B cell (primary cell): ENCODE results near the gene ACAP2. TPM values are rescaled to one million over a fixed set of nuclear protein-coding genes. Genes with fewer than 3 reads are reported as not detected.
"Not testable (repeated sequence)": the region's sequence is repeated elsewhere in the genome, so short reads cannot be mapped to it uniquely, and the experiment has no call there.

Experiments used
- ATAC-seq: fragments of 200-7000 bp; cut with Tn5 transposase; one replicate; pipeline ENCODE4 v1.10.0; 2021; ENCODE audit warnings: low read depth, mild to moderate bottlenecking, moderate number of reproducible peaks, moderate library complexity
- CTCF ChIA-PET: fragments of 350-600 bp; sonication (Branson Sonifier 250); formaldehyde crosslinking; loops from one replicate; lab custom pipeline; 2021; ENCODE audit warnings: antibody characterized with exemption, inconsistent platforms; lab: Charles Lee
- POLR2A ChIA-PET: fragments of 350-600 bp; sonication (Branson Sonifier 250); formaldehyde crosslinking; loops from one replicate; lab custom pipeline; 2021; ENCODE audit warnings: antibody characterized with exemption; lab: Charles Lee
- DNase-seq: peaks from one replicate; pipeline ENCODE4 v3.0.0; 2013
- H2AFZ ChIP-seq: 2 replicates; pipeline ENCODE4 v1.6.1; 2012; ENCODE audit warnings: mild to moderate bottlenecking, low read depth, low read length; ENCODE audit not compliant: insufficient read depth, poor library complexity, severe bottlenecking
- H3K27ac ChIP-seq, 2 donors: 1 replicate in 1 of 2; 2 replicates in 1 of 2; pipeline ENCODE4 v1.5.1; 2012 to 2013; ENCODE audit warnings: low read length in 2 of 2, mild to moderate bottlenecking in 2 of 2, moderate library complexity in 1 of 2
- H3K27me3 ChIP-seq, 4 experiments: fragments of 200-600 bp in 1 of 4; sonication (generic) in 1 of 4; replicated peaks in 1 of 4; 1 replicate in 2 of 4; 2 replicates in 2 of 4; pipeline versions ENCODE4 v1.6.1 to v1.7.0; 2013 to 2016; ENCODE audit warnings: low read length in 3 of 4, mild to moderate bottlenecking in 2 of 4, mixed read lengths in 1 of 4, moderate library complexity in 1 of 4; ENCODE audit not compliant: insufficient read depth in 4 of 4, control insufficient read depth in 3 of 4; ENCODE audit errors: control extremely low read depth in 1 of 4
- H3K36me3 ChIP-seq, 2 experiments: replicated peaks in 1 of 2; 1 replicate in 1 of 2; 2 replicates in 1 of 2; pipeline versions ENCODE4 v1.6.1 to v1.7.1; 2013; ENCODE audit warnings: low read length in 1 of 2; ENCODE audit not compliant: insufficient read depth in 2 of 2, control insufficient read depth in 1 of 2; ENCODE audit errors: control extremely low read depth in 1 of 2, extremely low read depth in 1 of 2
- H3K4me1 ChIP-seq, 2 donors: fragments of 200-600 bp in 1 of 2; sonication (generic) in 1 of 2; 1 replicate in 1 of 2; 2 replicates in 1 of 2; pipeline versions ENCODE4 v1.5.1 to v1.6.1; 2013 to 2017; ENCODE audit warnings: low read length in 2 of 2; ENCODE audit not compliant: control insufficient read depth in 2 of 2, insufficient read depth in 2 of 2
- H3K4me2 ChIP-seq: replicated peaks from 2 replicates; pipeline ENCODE3; 2012; ENCODE audit warnings: mild to moderate bottlenecking, low read depth, low read length; ENCODE audit not compliant: poor library complexity, severe bottlenecking
- H3K4me3 ChIP-seq, 5 experiments: fragments of 200-600 bp in 1 of 5; sonication (generic) in 1 of 5; 1 replicate in 3 of 5; 2 replicates in 2 of 5; pipeline versions ENCODE4 v1.5.1 to v1.7.0; 2011 to 2016; ENCODE audit warnings: low read length in 4 of 5, mild to moderate bottlenecking in 4 of 5, low read depth in 2 of 5, control low read depth in 1 of 5, moderate library complexity in 1 of 5; ENCODE audit not compliant: insufficient read depth in 1 of 5; ENCODE audit errors: control extremely low read depth in 1 of 5, extremely low read depth in 1 of 5
- H3K79me2 ChIP-seq: fragments of 200-600 bp; sonication (generic); one replicate; pipeline ENCODE4 v1.6.0; 2016; ENCODE audit warnings: low read length; ENCODE audit not compliant: control insufficient read depth, insufficient read depth
- H3K9ac ChIP-seq: fragments of 200-600 bp; sonication (generic); 2 replicates; pipeline ENCODE4 v1.6.1; 2017; ENCODE audit warnings: mild to moderate bottlenecking, low read length, moderate library complexity
- H3K9me3 ChIP-seq, 3 donors: one replicate each; pipeline versions ENCODE4 v1.6.1 to v1.7.1; 2013; ENCODE audit warnings: low read length in 2 of 3; ENCODE audit not compliant: control insufficient read depth in 2 of 3, insufficient read depth in 1 of 3; ENCODE audit errors: control extremely low read depth in 1 of 3
- H4K20me1 ChIP-seq: 2 replicates; pipeline ENCODE4 v1.6.0; 2012; ENCODE audit warnings: mild to moderate bottlenecking, low read length; ENCODE audit not compliant: insufficient read depth, control insufficient read depth, poor library complexity, severe bottlenecking
- H3K27ac Mint-ChIP-seq: one replicate; pipeline ENCODE4 v1.8.0; 2021; ENCODE audit warnings: mixed read lengths
- H3K27me3 Mint-ChIP-seq: one replicate; pipeline ENCODE4 v1.8.0; 2021; ENCODE audit warnings: mixed read lengths
- H3K4me1 Mint-ChIP-seq: one replicate; pipeline ENCODE4 v1.8.0; 2021; ENCODE audit warnings: mixed read lengths
- H3K4me3 Mint-ChIP-seq: one replicate; pipeline ENCODE4 v1.8.0; 2021; ENCODE audit warnings: mixed read lengths
- H3K9me3 Mint-ChIP-seq: one replicate; pipeline ENCODE4 v1.8.0; 2022; ENCODE audit warnings: mixed read lengths; ENCODE audit not compliant: insufficient read depth
- CTCF ChIP-seq: fragments of 200-600 bp; IDR thresholded peaks from one replicate; pipeline ENCODE4 v1.8.0; 2022; ENCODE audit warnings: antibody characterized with exemption, mild to moderate bottlenecking
- EZH2 ChIP-seq: IDR thresholded peaks from 2 replicates; pipeline ENCODE4 v1.6.1; 2012; ENCODE audit warnings: borderline replicate concordance, low read depth, mild to moderate bottlenecking, moderate library complexity, low read length; ENCODE audit not compliant: insufficient read depth, poor library complexity, severe bottlenecking
- WGBS: methylation state at CpG from one replicate; pipeline ENCODE4 v1.1.5; 2013; ENCODE audit warnings: missing lambda C conversion rate; ENCODE audit not compliant: insufficient coverage; 5-methylcytosine and 5-hydroxymethylcytosine counted together
- intact Hi-C: fragments of 100-400 bp; cut with micrococcal nuclease; formaldehyde crosslinking; loops from one replicate; pipeline ENCODE4 v1.10.0; 2022
- polyA plus RNA-seq: library from polyadenylated mRNA; depleted of rRNA; stranded (reverse); fragments of >200 nt; gene quantifications from 2 replicates; pipeline ENCODE4 v1.2.3, GENCODE V29; 2012
- total RNA-seq, 2 donors: library from RNA; stranded (reverse); fragments of 120-200 nt in 1 of 2; gene quantifications; 1 replicate in 1 of 2; 2 replicates in 1 of 2; pipeline versions ENCODE4 v1.2.3 to v1.2.4, GENCODE V29; 2013 to 2022

The ACAP2 gene
- total and polyA plus RNA-seq, 2 donors (not counting 1 experiment from before 2014, with no cell fraction given): 18.6 to 113 TPM

GRCh38 chr3:195475614-195476013 is 32.8 kb upstream of the ACAP2 start:
- DNase-seq: no peak
- Histone ChIP-seq H2AFZ (no peak overlapping the region), H3K4me1 (no peaks in the 10 kb centered on the region), H3K27ac (no peak overlapping the region), H3K4me3 (no peak overlapping the region), H3K4me2 (no peak overlapping the region), H3K9ac (no peak overlapping the region), H3K36me3 (no peaks in the 10 kb centered on the region), H3K79me2 (no peaks in the 10 kb centered on the region), H4K20me1 (no peaks in the 10 kb centered on the region), H3K27me3 (no peaks in the 10 kb centered on the region), H3K9me3 (peaks cover 0 to 2% (median 0%) of the 10 kb centered on the region in 3 donors)
- ChIA-PET POLR2A (no interaction called here), CTCF (no interaction called here)
- Mint-ChIP-seq H3K4me1 (no peaks in the 10 kb centered on the region), H3K4me3 (no peak overlapping the region), H3K27me3 (peaks cover 21% of the 10 kb centered on the region), H3K27ac (no peak overlapping the region), H3K9me3 (no peaks in the 10 kb centered on the region)
- no peak for TF ChIP-seq EZH2
- TF ChIP-seq CTCF: no peak
- 100% methylated on average over 1 of the region's 3 CpGs for WGBS
- intact Hi-C loops: no loop called here
- ATAC-seq: no peak

- H3K27ac Mint-ChIP-seq, H3K9me3 ChIP-seq, H3K4me3 Mint-ChIP-seq, H3K4me1 ChIP-seq, intact Hi-C loops, H3K36me3 ChIP-seq, POLR2A ChIA-PET, H2AFZ ChIP-seq, H3K27ac ChIP-seq, H3K4me1 Mint-ChIP-seq, H3K27me3 ChIP-seq, H4K20me1 ChIP-seq, ATAC-seq, H3K79me2 ChIP-seq, DNase-seq, H3K9ac ChIP-seq, CTCF ChIA-PET, H3K4me3 ChIP-seq, H3K9me3 Mint-ChIP-seq, H3K4me2 ChIP-seq: not testable (repeated sequence)
- peaks cover 21% of the 10 kb centered on the region for H3K27me3 Mint-ChIP-seq
- 92% methylated on average over 8 of the region's 8 CpGs for WGBS
These were observed 32.3 kb upstream of the ACAP2 start for GRCh38 chr3:195475116-195475515.
